ENCODE data around the gene SPINK8. TPM values are rescaled to one million over a fixed set of nuclear protein-coding genes. Genes with fewer than 3 reads are reported as not detected.

Gene SPINK8
- total and polyA plus RNA-seq, 12 donors = not detected

DNA sequence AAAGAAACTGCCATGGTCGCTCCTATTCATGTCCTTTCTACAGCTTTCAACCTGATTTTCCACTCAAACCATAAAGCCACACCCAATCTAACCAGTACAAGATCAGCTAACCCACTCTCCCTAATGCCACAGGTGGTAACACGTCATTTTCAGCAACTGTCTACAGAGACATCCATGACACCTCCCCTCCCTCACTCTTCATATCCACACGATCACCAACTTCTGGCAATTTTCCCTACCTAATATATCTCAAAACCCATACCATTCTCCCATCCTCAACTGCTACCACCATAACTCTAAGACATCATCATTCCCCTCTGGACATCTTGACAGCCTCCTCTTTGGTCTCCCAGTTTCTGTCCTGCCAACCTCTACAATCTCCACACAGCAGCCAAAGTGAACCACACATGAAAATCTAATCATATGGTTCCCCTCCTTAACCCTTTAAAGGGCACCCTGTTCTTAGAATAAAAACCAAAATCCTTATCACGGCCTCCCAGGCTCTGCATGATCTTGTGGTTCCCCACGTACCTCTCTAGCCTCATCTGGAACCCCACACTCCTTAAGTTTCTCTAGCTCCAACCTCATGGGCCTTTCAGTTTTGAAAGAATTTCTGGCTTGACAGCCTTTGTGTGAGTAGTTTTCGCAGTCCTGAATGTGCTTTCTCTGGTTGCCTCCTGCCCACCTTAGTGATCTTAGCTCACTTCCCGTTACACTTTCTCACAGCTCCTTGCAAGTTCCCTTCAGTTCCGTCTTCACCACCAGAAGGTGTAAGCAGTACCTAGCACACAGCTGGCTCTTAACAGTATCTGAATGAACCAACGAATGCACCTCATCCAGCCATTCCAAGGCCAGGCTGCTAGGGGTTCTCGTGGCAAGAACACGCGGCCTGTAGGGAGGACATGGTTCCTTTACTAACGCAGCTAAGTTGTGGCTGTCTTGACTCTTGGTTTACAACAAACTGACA, 33.4 kb downstream of the SPINK8 start:
- DNase-seq (no peak), ATAC-seq (no peak)
- peak overlapping the region in 8 of 10 donors; percentile 94 to 98 (median 98) for H3K27ac ChIP-seq

DNA sequence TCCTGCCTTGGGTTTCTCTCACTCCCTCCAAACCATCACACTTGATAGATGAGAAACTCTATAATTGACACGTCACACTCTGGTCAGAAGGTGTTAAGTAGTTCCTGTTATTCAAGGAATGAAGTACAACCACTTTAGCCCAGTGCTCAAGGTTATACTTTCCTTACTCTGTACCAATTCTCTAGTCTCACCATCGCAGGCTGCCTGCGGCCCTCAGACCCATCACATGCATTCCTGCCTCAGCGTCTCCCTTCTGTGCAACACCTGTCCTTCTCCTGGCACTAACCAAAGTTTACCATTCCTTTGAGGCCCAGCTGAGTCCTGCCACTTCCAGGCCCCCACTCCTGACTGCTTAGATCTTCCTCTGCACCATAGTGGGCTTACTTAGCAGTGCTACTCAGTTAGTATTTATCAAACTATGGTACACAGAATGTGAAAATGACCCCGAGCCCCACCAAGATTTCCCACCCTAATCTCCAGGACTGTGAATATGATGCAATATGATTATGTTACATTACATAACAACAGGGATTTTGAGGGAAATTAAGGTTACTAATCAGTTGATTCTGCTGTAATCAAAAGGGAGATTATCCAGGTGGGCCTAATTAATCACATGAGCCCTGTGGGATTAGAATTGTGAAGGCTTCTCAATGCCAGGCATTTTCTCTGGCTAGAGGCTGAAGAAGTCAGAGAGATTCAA, 36.2 kb downstream of the SPINK8 start:
- Histone ChIP-seq H3K36me3 (peaks cover 0 to 64% (median 47%) of the 10 kb centered on the region in 9 donors), H3K27me3 (no peaks in the 10 kb centered on the region), H3K9me3 (no peaks in the 10 kb centered on the region), H3K27ac (no peak overlapping the region), H3K4me3 (no peak overlapping the region), H3K4me1 (peaks cover 9 to 24% (median 17%) of the 10 kb centered on the region in 9 donors)
- ATAC-seq = no peak
- no peak for DNase-seq
- intact Hi-C loops (cut with DNase I) = loop anchor here in 1 of 10 donors (10.0 kb wide), 1 partner anchor 1728 kb away; no protein-coding TSS in a partner anchor
- 95 to 96% methylated on average over 5 of the region's 5 CpGs for WGBS, 2 donors
- TF ChIP-seq, protein P1, sequence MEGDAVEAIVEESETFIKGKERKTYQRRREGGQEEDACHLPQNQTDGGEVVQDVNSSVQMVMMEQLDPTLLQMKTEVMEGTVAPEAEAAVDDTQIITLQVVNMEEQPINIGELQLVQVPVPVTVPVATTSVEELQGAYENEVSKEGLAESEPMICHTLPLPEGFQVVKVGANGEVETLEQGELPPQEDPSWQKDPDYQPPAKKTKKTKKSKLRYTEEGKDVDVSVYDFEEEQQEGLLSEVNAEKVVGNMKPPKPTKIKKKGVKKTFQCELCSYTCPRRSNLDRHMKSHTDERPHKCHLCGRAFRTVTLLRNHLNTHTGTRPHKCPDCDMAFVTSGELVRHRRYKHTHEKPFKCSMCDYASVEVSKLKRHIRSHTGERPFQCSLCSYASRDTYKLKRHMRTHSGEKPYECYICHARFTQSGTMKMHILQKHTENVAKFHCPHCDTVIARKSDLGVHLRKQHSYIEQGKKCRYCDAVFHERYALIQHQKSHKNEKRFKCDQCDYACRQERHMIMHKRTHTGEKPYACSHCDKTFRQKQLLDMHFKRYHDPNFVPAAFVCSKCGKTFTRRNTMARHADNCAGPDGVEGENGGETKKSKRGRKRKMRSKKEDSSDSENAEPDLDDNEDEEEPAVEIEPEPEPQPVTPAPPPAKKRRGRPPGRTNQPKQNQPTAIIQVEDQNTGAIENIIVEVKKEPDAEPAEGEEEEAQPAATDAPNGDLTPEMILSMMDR (IDR thresholded peaks at IDR 0.05) = no peak

More for the DNA sequence above, 33.4 kb downstream of the SPINK8 start:
- Histone ChIP-seq H3K4me1 (peaks cover 9 to 26% (median 18%) of the 10 kb centered on the region in 9 donors), H3K9me3 (no peaks in the 10 kb centered on the region), H3K36me3 (peaks cover 0 to 36% (median 24%) of the 10 kb centered on the region in 9 donors), H3K4me3 (peak overlapping the region; percentile 73 to 91 (median 86)), H3K27me3 (no peaks in the 10 kb centered on the region)
- intact Hi-C loops (cut with DNase I) = loop anchor here in 1 of 10 donors (10.0 kb wide), 1 partner anchor 1725 kb away; no protein-coding TSS in a partner anchor
- TF ChIP-seq, protein P1 (IDR thresholded peaks at IDR 0.05) = no peak
- WGBS, 2 donors = 79 to 81% methylated on average over 13 of the region's 13 CpGs

DNA sequence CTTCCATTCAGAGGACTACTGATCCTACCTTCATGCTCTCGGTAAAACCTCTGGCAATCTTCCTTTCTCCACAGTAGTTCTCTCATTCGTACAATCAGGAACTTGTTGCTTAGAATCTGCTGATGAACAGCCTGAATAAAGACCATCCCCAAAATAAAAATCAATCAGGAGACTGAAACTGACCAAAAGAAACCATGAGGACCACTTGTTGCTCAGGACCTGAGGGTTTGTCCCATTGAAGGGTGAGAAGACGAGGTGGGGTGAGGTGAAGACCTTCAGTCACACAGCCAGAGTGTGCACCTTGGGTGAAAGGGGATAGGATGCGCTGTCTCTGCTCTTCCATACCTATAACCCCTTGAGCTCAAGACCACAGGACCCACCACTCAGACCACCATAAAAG, 36.8 kb downstream of the SPINK8 start:
- Histone ChIP-seq H3K4me3 (no peak overlapping the region), H3K36me3 (peaks cover 0 to 68% (median 47%) of the 10 kb centered on the region in 9 donors), H3K9me3 (no peaks in the 10 kb centered on the region), H3K27me3 (no peaks in the 10 kb centered on the region), H3K27ac (no peak overlapping the region), H3K4me1 (peaks cover 7 to 19% (median 12%) of the 10 kb centered on the region in 9 donors)
- ATAC-seq (no peak), DNase-seq (no peak)
- WGBS, 2 donors = 95 to 97% methylated on average over 4 of the region's 4 CpGs
- TF ChIP-seq, protein P1 (IDR thresholded peaks at IDR 0.05) = no peak
- intact Hi-C loops (cut with DNase I) = loop anchor here in 1 of 10 donors (10.0 kb wide), 1 partner anchor 1728 kb away; no protein-coding TSS in a partner anchor
